COLO829 (cell line): Measurements from ENCODE around the gene CSK.
"Not testable (repeated sequence)": the region's sequence is repeated elsewhere in the genome, so short reads cannot be mapped to it uniquely, and the experiment has no call there.

Source experiments
- DNase-seq: peaks from one replicate; pipeline ENCODE4 v3.0.0; 2012; ENCODE audit warnings: low spot score

The CSK gene

GRCh38 chr15:74770211-74770903 lies 11.5 kb upstream of the CSK start:
- DNase-seq = no peak

DNA sequence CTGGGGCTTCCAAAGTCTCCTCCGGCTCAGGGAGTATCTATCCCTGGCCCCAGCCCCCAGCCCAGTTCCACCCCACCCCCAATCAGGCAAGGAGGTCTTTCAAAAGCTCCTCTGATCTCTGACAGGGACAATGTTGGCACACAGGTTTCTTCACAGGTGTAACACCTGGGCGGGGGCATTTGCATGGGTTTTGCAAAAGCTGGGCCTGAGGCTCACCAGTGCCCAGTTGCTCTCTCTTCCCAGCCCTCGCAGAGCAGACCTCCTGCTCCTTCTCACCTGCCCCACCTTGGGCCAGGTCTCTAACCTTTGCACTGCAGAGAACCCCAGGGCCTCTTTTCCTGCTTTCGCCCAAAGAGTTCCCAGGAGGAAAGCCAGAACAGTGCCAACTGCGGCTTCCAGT lies 8.6 kb upstream of the CSK start:
- DNase-seq = no peak

GRCh38 chr15:74773731-74774252 lies 8.1 kb upstream of the CSK start:
- DNase-seq = no peak

DNA sequence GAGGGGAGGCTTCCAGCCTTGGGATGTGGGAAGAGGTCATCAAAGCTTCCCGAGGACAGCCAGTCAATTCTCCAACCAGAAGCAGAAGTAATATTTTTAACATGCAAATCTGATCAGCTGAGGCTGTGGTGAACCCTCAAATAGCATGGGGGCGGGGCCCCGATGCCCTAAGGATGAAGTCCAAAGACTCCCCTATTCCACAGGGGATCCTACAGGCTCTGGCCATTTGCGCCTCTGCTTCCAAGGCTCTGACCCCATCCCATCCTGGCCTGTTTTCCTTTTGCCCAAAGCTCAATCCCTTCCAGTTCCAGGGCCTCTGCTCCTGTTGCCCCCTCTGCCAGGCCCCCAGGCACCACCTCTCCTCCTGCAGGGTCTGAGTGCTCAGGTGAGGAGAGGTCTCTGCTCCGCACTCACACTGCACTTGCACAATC lies 6.7 kb upstream of the CSK start:
- no peak for DNase-seq

GRCh38 chr15:74775894-74776293 lies 6.0 kb upstream of the CSK start:
- no peak for DNase-seq

GRCh38 chr15:74776821-74777768 lies 4.8 kb upstream of the CSK start:
- no peak for DNase-seq

DNA sequence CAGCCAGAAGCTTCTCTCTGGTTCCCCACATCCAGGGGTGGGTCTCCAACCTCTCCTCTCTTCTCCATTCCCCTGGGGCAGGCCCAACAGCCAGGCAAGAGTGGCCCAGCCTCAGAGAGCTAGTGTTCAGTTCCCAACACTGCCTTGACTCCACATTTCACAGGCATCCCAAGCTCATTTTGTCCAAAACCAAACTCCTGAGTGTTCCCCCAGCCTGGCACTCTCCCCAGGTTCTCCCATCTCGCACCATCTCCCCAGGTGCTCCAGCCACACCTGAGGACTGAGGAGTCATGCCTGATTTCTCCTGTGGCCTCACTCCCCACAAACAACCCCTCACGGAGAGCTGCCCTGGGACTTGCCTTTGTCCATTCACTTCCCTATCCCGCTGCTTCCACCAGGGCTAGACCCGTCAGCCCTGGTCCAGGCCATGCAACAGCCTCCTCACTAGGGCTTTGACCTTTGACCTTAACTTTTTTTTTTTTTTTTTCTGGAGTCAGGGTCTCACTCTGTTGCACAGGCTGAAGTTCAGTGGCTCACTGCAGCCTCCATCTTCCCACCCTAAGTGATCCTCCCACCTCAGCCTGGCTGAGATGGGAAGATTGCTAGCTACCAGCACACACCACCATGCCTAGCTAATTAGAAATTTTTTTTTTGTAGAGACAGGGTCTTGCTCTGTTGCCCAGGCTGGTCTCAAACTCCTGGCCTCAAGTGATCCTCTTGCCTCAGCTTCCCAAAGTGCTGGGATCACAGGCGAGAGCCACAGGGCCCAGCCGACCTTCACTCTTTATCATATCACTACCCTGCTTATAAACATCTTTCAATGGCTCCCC lies 3.9 kb upstream of the CSK start:
- DNase-seq = no peak

GRCh38 chr15:74778599-74778970 lies 3.3 kb upstream of the CSK start:
- no peak for DNase-seq

DNA sequence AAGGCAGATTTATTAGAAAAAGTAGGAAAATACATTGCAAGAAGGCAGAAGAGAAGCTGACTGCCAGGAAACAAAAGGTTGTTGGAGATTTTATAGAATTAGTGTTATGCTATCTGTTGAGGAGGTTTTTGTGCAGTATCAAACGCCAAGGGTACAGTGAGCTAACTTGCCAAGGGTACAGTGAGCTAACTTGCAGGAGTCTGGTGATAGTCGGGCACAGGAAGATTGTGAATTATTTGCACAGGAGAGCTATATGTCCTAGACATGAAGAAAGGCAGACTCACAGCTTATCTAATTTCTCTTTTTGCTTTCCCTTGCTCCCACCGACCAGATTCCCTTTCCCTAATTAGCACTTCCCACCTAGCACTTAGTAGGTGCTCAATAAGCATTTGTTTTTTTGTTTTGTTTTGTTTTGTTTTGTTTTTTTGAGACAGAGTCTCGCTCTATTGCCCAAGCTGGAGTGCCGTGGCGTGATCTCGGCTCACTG lies 2.7 kb upstream of the CSK start:
- no peak for DNase-seq

DNA sequence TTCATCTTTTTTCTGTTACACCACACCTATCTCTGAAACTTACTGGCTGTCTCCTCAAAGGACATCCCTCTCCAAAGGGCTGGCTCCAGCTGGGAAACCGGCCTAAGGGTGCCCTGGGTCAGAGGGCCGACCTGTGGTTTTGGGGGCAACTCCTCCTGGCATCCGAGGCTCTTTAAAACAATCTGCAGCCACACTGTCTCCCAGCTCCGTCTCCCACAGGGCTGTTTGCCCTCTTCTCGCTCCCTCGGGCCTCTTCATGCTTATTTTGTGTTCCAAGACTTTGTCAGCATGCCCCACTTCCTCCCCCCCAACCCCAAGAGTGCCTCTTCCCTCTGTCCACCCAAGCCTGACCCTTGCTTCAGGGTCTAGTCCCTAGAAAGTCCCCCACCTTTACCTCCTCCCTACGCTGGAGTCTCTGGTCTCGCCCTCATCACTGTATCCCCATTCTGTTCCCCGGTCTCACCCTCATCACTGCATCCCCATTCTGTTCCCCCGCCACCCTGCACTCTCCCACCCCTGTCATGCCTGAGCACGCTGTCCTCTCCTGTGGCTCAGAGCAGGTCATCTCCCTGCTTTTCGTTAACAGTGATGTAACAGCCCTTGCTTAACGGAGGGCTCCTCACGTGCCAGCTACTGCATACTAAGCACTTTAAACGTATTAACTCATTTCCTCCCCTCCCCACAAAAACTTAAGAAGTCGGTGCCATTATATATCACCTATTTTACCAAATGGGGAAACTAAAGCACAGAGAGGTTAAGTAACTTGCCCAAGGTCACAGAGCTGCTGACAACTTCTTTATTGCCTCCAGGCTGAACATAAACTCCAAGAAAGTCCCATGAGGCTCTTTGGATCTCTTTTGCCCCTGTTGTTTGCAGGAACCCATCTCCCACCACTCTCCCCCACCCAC lies 1.1 kb upstream of the CSK start:
- DNase-seq = no peak

GRCh38 chr15:74782259-74783071 lies 585 bp downstream of the CSK start:
- DNase-seq = no peak

GRCh38 chr15:74783072-74783807 lies 1.4 kb downstream of the CSK start:
- no peak for DNase-seq

DNA sequence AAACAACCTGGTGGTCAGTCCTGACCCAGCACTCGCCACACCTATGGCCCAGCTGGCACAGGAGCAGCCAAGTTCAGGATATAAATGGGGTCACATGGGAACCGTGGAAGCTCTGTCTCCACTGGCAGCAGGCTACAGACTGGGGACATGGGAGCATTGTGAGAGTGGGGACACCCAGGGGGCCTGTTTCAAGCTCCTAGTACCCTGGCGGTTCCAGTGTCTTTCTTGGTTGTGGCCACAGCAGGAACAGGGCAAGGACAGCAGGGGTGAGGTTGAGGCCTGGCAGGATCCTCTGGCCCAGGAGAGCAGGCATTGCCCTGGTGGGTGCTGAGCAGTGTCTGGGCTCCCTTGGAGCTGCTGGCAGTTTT lies 1.9 kb downstream of the CSK start:
- no peak for DNase-seq

DNA sequence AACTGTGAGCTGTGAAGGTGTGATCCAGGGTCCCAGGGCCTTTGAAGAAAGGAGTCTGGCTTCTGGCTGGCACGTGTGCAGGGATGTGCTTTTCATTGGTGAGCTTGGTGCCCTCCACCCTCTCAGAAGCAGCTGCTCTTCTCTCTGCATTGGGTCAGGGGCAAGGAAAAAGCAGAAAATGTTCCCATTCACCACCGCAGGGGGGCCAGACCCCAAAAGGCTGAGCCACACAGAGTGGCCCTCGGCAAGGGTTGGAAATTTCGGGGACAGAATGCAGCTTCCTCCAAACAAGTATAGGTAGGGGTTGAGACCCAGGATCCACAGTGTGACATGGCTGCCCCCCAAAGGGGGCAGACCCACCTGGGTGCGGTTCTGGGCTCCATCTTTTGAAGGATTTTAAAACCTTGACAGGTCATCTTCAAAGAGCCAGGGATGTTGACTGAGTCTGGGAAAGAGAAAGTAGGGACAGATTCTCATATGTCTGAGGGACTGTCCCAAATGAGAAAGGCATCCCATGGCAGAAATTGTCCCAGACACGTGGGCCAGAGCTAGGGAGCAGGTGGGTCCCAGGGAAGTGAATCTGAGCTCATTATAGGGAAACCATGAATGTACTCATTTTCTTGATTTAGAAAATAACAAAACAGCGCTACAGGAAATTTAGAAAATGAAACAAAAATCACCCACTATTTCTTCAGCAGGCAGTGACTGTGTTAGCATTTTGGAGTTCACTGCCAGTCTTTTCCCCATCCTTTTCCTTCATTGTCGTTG lies 2.7 kb downstream of the CSK start:
- DNase-seq = no peak

GRCh38 chr15:74785194-74786032 lies 3.5 kb downstream of the CSK start:
- DNase-seq = no peak

DNA sequence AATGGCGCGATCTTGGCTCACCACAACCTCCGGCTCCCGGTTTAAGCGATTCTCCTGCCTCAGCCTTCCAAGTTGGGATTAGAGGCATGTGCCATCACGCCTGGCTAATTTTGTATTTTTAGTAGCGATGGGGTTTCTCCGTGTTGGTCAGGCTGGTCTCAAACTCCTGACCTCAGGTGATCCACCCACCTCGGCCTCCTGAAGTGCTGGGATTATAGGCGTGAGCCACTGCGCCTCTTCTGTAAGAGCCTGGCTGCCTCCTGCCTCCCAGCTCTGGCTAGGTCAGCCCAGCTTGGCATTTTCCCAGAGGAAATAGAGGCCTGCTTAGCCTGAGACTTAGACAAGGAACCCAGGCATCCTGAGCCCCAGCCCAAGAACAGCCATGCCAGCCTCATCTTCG lies 4.2 kb downstream of the CSK start:
- not testable (repeated sequence) for DNase-seq

- DNase-seq = no peak
These were observed 4.8 kb downstream of the CSK start for GRCh38 chr15:74786551-74787165.
